GM12891 (cell line): ENCODE data around the gene DTNA.

Source experiments
- POLR2A ChIP-seq: IDR thresholded peaks from 2 replicates; pipeline ENCODE4 v1.6.1; 2011; ENCODE audit warnings: low read depth, low read length, control low read depth
- POLR2AphosphoS5 ChIP-seq: IDR thresholded peaks from 2 replicates; pipeline ENCODE4 v1.6.1; 2011; ENCODE audit warnings: low read depth, low read length, control low read depth
- POU2F2 ChIP-seq: IDR thresholded peaks from 2 replicates; pipeline ENCODE4 v1.6.1; 2011; ENCODE audit warnings: low read depth, mild to moderate bottlenecking, control low read depth, low read length, moderate library complexity
- TAF1 ChIP-seq: IDR thresholded peaks from 2 replicates; pipeline ENCODE4 v1.6.1; 2011; ENCODE audit warnings: low read depth, low read length, control low read depth

- TF ChIP-seq POLR2A = no peak
- no peak for TF ChIP-seq POU2F2
- TF ChIP-seq TAF1 = no peak
- TF ChIP-seq POLR2AphosphoS5 = no peak
These were observed 12.2 kb upstream of the DTNA start for GRCh38 chr18:34697891-34698290.
